HG03565 (cell line): ENCODE data around the gene SATB2.

ENCODE experiments used
- ATAC-seq: cut with Tn5 transposase; IDR thresholded peaks from one replicate; pipeline ENCODE4 v1.9.1; 2021; ENCODE audit warnings: mild to moderate bottlenecking, moderate library complexity; ENCODE audit not compliant: unreplicated experiment

Gene SATB2

DNA sequence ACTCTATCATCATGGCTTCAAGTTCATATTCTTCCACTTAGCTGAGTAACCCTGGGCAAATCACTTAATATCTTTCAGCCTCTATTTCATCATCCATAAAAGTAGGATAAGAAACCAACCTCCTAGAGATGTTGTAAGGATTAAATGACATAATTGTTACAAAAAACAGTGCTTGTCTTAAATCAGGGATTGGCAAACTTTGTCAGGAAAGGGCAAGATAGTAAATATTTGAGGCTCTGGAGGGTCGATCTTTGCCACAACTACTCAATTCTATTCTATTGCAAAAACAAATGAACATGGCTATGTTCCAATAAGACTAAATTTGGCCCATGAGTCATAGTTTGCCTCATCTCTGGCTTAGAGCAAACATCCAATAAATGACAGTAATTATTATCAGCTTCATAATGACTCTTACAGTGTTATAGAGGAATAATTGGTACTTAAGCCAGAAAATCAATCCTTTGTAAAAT lies 184.7 kb downstream of the SATB2 start:
- no peak for ATAC-seq

DNA sequence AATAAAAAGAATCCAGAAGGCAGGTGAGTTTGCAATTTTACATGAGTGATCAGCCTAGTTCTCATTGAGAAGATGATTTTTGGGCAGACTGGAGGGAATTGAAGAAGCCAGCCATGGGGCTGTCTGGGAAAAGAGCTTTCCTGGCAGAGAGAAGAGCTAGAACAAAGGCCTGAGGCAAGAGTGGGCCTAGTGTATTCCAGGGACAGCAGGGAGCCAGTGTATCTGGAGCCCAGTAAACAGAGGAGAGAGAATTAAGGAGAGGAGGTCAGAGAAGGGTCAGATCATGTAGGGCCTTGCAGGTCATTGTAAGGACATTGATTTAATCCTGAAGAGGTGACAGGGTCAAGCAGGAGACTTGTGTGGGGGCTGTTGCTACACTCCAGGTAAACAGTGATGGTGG lies 195.8 kb downstream of the SATB2 start:
- ATAC-seq: no peak

DNA sequence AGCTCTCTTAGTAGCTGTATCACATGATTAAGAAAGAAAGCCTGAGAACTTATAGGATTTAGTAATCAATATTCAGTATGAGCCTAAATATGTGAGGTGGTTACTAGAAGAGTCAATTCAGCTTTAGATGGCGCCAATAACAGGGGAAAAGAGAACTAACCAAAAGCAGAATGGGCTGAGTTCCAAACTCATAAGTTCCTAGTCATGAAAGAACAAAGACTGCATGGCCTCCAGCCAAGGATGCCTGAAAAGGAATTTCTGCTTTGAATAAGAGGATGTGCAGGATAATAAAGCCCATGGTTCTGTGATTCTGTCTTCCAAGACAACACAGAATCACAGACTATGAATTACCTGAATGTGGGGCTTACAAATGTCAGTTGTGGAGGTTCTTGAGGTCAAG lies 196.5 kb downstream of the SATB2 start:
- ATAC-seq: no peak

DNA sequence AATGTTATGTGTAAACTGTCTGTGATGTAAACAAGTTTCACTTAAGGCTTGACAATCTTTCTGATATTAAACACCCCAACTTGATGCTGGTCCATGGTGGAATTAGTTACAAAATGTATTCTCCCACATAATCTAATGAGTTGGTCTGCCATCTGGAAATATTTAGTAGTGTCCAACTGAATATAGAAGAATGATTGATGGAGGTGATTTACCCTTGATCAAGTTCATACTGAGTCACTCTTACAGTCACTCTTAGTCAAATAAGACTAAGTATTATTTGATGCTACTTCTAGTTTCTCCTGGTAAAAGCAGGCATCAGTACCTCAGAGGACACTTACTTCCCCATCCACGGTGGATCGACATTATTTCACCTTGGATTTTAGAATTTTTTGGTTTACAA lies 198.1 kb downstream of the SATB2 start:
- no peak for ATAC-seq

DNA sequence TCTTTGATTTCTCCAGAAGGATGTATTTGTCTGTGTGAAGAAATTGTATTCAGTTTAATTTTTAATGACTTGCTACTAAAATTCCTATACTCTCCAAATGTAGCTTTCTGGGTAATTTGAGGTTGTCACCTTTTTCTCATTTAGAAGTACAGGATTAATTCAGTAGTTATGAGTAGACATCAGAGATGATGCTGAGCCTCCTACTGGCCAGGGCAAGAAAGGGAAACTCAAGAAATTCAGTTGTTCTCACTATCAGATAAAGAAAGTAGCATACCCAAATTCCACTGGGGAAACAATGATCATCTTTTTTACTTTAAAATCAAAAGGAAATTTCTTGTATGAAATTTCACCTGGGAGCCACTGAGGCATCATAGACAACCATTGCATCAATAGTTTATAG lies 199.4 kb downstream of the SATB2 start:
- no peak for ATAC-seq

DNA sequence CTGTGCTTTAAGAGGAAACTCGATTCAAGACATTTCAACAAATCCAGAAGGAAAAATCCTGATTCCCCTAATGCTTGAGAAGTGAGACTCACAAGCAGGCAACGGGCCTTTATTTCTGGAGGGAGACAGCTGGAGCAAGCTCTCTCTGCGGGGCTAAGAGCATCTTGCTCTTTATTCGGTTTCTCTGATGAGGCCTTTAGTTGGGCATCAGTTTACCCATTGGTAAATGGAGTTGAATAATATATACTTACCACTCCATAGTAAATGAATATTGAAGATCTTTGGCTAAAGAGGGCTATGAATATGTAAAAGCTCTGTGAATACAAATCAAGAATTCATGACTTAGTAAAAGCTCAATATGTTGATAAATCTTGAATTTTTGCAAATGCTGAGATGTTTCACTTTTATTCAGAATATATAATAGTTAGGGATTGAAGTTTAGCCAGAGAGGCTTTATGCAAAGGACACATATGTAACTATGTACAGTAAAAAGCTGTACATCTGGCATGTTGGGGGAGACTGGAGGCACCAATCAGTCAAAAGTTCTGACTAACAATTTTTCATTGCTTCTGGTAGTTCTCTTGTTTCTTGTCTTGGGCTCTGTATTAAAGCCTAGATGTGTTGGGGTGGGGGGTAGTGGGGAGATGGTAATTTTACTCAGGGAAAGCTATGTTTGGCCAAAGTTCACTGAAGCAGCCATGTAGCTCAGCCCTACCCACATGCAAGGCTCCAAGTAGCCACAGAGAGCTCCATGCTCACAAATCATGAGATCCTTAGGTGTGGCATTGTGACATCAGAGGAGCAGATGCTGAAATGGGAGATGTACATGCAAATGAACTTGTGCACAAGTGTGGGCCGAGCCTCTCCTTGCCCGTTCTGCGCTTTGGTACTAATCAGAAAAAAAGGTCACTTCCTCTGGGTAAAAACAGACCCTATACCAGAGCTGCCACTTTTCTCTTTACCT lies 200.2 kb downstream of the SATB2 start:
- no peak for ATAC-seq

DNA sequence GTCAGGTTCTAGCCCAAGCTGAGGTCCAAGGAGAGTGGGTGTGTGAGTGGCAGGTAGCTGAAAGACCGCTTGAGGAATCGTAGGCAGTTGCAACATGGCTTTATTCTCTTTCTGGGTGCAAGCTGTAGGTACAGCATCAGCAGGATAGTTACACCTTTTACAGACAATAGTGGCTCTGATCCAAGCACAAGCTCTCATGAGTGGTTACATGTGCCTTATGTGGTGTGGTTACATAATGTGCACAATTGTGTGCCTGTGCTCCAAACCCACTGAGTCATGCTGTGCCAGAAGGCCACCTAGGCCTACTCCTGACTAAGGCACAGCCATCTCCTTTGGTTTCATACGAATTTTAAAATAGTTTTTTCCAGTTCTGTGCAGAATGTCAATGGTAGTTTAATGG lies 227.6 kb downstream of the SATB2 start:
- ATAC-seq: no peak

DNA sequence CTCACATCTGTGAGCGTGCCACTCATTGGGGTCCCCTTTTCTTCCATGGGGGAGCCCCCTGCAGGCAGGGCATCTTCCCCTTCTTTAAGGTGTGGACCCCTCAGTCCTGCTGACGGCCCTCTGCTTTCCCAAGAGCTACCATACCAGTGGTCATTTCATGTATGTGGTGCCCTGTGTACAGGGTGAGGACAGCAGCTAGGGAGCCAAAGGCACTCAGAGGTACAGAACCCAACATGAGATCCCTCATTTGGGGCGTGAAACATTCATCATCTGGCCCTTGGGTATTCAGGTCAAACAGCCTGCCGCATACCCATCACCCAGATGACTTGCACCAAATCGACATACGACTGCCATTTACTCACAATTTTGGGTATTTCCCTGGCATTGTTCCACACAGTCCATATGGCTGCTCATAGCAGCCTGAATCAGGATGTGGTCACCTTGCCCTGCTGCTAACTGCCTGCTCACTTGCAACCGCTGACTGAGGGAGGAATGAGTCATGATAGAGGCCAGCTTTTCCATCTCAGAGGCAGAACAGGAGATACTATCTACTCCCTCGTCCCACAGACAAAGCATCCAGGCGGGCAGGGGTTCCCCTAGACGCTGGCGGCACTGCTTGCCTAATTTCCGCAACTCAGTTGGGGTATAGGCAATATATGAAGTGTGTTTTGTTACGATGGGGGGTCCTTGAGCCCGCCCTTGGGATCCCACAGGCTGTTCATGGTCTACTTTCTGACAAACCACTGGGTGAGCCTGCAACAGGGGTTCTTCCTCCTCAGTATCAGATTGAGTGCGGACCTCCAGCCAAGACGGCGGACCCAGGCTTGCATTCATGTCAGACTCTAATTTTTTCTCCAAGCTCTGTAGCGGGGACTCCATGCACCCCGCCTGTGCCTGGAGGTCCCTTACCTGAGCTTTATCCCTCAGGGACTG lies 228.6 kb downstream of the SATB2 start:
- ATAC-seq: peak; percentile 92

DNA sequence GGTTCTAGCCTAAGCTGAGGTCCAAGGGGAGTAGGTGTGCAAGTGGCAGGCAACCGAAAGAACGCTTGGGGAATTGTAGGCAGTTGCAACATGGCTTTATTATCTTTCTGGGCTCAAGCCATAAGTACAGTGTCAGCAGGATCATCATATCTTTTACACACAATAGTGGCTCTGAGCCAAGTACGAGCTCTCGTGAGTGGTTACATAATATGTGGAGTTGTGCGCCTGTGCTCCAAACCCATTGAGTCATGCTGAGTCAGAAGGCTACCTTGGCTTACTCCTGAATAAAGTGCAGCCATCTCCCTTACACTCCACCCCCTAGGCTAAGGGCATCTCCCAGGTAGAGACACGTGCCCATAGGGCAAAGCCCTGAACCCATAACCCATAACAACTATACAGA lies 233.9 kb downstream of the SATB2 start:
- no peak for ATAC-seq

DNA sequence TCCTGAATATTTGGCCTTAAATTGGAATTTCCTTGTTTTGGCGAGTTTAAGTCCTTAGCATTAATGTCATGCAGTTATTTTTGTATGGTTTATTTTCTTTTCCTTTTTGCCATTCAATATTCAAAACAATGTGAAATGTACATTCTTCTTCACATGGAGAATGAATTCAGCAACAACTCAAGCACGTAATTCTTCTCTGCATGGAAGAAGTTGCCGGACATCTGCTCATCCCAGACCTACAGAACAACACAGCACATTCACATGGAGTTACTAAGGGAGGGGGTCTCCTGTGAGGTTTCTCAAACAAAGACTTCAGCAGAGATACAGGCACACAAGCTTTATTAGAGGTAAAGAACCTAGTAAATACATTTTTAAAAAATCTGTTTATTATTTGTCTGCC lies 236.8 kb downstream of the SATB2 start:
- no peak for ATAC-seq

DNA sequence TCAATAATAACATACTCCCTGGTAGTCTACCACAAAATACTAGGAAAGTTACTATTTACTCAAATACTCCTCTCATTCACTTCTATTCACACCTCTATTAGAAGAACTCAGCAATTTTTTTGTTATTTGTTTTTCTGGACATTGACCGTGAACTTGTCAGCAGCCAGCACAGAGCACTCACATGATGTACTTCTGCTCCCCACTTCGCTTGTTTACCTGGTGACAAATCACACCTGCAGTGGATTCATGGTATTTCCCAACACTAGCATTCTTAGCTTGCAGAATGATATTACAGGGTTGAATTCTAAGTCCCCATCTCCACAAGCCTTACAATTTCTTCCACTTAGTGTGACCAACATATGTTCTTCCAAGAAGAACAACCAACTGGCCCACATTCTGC lies 238.2 kb downstream of the SATB2 start:
- no peak for ATAC-seq
